ENCODE measurements around the gene PLEKHA8.

GRCh38 chr7:30028216-30028748 lies at the start of gene PLEKHA8:
- TF ChIP-seq CTCF (IDR thresholded peaks at IDR 0.05) (no peak), POLR2A (IDR thresholded peaks at IDR 0.05) (peak in 1 of 2 donors; percentile 18), POLR2AphosphoS5 (IDR thresholded peaks at IDR 0.05) (peak in 1 of 3 donors; percentile 11), EP300 (IDR thresholded peaks at IDR 0.05) (no peak)

Data from suprapubic skin (tissue), 4 donors.